Globus pallidus (tissue), 1 donor: ENCODE data around the gene ASIC2.

Experiments
- DNase-seq: peaks from one replicate; pipeline ENCODE4 v3.0.0-alpha.2; 2015; ENCODE audit warnings: low spot score

Gene ASIC2

DNA sequence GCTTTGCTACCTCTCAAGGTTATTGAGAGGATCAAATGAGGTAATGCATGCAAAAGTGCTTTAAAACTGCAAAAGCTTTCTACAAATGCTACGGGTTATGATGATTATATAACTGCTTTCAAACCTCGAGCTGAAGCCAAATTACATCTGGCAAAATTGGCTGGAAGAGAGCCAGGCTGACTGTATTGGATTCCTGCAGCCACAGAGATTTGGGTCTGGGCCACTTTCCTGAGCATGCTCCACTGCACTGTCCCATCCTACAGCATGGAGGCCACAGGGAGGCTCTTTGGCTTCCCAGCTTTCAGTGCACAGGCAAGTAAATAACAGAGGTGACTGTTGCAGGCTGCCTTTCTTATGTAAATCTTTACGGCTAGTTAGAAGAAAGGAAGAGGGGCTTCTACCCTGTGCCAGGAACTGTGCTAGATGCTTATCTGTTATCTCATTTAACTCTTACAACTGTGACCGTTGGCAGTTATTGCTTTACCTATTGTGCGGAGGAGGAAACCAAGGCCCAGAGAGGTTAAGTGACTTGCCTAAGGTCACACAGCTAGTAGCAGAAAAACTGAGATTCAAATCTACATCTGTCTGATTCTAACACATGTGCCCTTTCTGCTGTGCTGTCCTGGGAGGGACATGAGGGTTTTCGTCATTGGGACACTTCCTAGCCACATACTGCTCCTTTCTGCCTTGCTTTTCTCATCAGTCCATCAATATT lies 179.7 kb downstream of the ASIC2 start:
- DNase-seq: no peak

GRCh38 chr17:33112763-33113162 lies 180.3 kb downstream of the ASIC2 start:
- DNase-seq: no peak

DNA sequence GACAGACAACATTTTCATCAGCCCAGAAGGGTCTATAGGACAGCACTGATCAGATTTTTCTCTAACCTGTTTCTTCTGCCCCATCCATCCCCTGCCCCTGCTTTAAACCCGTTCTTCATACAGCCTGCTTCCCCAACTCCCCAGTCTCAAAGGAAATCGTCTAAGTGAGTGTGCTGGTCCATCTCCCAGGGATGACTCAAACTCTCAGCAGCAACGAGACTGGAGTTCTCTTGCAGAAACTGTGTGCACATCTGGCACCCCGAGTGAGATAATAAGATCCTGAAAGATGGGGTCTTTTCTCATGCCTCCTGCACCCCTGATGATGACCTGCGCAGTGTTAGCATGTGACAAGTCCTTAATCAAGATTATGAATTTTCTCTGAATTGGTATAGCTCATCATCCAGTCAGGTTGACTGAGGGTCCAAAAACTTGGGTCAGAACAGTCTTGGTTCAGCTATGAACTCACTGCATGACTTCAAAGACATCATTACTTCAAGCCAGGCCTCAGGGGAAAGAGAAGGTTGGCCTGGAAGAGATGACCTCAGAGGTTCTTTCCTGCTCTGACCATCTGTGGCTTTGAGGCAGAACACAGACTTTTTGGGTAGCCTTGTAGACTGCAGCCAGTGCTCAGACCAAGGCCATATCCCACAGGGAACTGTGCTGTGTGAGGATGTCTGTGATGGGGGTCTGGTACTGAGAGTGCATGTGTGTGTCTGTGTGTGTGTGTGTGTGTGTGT lies 183.6 kb downstream of the ASIC2 start:
- DNase-seq: no peak

DNA sequence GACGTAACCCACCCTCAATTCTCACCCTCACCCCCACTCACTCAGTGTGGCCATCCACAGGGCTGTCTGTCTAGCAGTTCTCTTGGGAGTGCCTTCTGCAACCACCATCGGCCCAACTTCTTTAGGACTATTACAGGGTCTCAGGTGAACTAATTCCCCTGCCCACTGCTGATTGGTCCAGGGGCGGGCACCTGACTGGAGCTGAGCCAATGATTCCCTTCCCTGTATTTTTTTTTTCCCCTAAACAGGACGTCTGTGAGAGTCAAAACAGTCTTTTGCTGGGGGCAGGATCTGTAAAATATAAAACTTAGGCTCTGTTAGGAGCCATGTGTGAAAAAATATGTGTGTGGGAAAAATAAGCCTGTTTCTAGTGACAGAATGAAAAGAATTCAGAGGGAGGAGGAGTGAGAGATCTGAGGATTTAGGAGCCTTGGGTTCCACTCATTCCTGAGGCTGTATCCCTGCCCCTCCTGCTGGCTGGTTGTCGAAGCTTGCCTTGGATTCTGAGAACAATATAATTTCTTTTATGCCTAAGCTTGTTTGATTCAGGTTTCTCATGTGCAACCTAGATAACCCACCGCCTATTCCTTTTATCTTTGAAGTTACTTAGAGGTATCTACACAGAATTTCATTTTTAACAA lies 186.4 kb downstream of the ASIC2 start:
- no peak for DNase-seq

- DNase-seq: no peak
Measured at GRCh38 chr17:33105911-33106310, 187.2 kb downstream of the ASIC2 start.

- no peak for DNase-seq
Measured at GRCh38 chr17:33099906-33100305, 193.2 kb downstream of the ASIC2 start.

- no peak for DNase-seq
Measured at GRCh38 chr17:33099252-33099651, 193.8 kb downstream of the ASIC2 start.

DNA sequence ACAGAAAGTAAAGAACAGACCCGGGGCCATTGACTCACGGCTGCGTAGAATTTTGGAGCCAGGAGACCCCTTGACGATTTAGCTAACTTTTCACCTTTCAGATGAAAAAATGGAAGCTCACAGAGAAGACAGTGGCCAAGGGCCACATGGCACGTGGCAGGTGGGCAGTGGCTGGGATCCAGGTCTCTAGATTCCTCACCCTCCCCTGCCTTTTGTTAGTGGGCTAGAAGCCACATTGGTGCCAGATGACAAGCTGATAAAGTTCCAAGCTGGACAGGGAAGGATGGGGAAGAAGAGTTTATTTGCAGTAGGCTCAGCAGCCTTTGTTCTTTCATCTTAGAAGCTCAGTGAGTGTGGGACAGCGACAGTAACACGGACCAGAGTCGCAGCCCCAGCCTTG lies 195.7 kb downstream of the ASIC2 start:
- no peak for DNase-seq

GRCh38 chr17:33096161-33096560 lies 196.9 kb downstream of the ASIC2 start:
- DNase-seq: no peak

DNA sequence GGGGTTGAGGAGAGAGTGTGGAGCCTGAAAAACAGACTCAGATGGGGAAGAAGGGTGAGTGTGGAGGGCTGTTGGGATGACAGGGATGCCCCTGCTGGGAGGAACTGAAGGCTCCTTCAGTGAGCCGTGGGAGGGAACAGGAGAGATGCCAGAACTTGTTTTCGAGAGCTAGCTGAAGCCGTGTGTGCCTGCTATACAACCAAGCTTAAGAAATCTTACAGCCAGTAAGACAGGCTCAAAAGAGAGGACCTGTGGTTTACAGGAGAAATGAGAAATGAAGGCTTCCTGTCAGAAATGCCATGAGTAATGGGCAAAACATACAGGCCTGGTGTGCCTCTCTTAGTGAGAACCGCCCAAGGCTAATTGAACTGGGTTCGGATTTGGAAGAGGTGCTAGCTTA lies 201.8 kb downstream of the ASIC2 start:
- no peak for DNase-seq

DNA sequence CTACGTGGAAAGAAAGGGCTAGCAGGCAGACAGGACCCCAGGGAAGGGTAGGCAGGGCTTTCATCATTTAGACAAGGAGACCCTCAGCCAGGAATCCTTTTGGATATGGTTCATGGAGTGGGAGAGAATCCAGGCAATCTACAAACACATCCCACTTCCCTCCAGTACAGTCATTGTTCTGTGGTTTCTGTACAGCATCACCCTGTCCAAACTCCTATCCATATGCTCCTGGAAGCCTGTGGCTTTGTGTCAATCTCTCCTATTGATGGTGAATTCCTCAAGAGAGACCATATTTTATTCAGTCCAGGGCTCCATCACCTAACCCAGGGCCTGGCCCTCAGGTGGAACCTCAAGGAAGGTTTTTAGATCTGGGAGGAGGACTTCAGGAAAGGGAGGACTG lies 202.3 kb downstream of the ASIC2 start:
- no peak for DNase-seq

DNA sequence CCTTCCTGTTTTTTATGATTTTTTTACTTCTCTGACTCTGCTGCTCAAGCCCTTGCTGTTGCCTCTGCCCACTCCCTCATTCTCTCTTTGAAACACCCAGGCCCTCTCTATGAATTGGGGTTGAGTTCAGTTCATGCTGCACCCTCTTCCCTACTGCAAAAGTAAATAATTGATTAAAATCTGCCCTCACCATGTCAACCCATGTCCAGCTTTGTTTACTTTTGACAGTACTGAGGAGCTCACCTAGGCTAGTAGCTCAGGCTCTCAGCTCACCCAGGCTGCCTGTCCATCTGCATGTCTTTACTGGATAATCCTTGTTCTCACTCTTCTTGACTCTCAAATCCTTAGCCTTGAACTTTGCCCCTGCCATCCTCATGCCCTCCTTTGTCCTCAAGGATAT lies 206.2 kb downstream of the ASIC2 start:
- no peak for DNase-seq

DNA sequence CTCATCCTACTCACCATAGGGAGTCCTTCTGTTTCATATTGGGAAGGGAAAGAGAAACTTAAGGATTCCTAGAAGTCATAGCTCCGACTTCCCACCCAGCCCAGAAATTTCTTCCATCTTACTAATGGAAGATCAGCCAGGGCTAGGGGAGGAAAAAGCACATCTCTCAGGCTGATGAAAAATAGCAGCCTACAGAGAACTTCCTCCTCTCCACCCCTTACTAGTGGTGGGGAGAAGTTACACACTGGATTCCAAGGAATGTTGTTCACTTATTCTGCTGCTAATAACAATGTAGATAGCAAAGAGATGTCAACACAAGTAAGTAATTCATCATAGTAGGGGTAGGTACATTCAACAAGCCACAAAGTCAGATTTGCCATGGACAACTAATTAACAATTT lies 207.1 kb downstream of the ASIC2 start:
- DNase-seq: no peak

GRCh38 chr17:33085256-33085655 lies 207.8 kb downstream of the ASIC2 start:
- no peak for DNase-seq

DNA sequence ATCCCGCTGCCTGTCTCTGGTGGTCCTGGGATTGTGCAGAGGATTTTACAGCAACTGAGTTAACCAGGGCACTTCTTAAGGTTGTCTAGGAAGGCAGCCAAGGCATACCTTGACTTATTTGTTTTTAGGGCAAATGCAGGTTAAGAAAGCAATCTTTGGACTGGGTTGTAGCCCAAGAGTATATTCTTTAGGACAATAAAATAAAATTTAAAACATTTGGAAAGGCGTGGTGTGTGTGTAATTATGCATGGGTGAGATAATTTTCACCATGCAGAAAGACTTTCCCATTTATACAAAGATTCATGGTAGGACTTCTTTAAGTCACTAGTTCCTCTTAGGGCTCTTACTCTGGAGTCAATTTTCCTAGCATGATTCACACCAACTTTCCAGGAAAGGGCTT lies 208.3 kb downstream of the ASIC2 start:
- DNase-seq: no peak

DNA sequence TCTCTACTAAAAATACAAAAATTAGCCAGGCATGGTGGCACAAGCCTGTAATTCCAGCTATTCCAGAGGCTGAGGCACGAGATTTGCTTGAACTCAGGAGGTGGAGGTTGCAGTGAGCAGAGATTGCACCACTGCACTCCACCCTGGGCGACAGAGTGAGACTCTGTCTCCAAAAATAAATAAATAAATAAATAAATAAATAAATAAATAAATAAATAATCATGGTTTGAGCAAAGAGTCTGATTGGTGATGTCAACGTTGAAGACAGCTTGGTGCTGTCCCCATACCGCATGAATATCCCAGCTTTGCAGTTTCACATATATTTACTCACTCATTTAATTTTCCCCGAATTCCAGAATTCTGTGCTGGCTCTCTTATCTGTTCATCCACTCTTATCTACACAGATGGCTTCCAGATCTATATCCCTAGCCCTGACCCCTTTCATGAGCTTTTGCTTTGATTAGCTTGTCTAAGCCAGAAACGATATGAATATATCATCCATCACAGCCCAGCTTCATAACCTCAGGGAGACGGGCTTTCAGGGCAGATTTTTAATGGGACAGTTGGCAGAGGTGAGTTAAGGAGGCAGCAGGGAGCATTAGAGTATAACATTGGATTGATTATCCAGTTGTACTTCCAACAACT lies 210.4 kb downstream of the ASIC2 start:
- no peak for DNase-seq

- no peak for DNase-seq
Measured at GRCh38 chr17:33080091-33080490, 213.0 kb downstream of the ASIC2 start.

DNA sequence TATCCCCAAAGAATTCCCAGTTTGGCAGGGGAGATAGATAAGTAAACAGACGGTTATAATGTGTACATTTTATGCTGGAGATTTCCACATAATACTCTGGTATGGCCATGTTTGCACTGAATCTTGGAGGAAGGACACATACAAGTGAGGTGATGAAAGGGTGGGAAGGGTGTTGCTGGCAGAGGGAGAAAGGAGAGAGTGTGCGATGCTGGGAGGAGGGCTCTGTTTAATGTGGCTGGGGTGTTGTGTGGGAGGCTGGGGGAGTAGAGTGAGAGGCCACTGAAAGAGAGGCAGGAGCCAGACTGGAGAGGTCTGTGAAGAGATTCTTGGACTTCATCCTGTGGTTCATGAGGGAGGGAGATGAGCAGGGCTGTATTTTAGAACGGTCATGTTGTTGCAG lies 213.9 kb downstream of the ASIC2 start:
- DNase-seq: no peak

DNA sequence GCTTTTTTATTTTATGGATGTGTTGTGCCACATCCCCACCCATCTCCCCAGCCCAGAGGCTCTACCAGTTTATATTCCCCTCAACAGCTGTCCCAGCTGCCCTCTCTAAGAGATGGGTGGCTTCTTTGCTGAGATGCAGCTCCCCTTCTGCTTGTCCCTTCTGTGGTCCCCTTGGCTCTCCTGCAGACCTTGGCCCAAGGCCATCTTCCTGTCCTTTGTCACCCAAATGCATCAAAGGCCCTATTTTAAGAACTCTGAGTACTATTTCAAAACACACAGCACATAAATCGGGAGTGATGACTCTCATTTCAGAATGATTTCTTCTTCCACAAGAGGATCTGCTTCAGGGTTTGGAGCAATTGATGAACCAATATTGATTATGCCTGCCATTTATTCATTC lies 216.1 kb downstream of the ASIC2 start:
- no peak for DNase-seq

DNA sequence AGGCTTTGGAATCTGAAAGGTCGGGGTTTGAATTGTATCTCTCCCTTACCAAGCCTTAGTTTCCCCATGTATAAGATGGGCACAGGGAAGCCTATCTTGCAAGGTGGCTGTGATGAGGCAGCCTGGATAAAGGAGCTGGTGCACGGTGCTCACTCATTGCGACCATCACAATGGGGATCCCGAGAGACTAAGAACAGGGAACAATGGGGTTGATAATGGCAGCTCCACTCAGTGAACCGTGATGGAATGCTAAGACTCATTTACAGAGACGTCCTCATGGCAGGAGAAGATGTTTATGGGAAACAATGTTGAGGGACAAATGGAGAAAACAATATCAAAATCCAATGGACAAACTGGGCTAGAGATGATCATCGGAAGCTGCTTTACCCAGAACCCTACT lies 219.7 kb downstream of the ASIC2 start:
- no peak for DNase-seq

GRCh38 chr17:33072421-33073161 lies 220.5 kb downstream of the ASIC2 start:
- no peak for DNase-seq

DNA sequence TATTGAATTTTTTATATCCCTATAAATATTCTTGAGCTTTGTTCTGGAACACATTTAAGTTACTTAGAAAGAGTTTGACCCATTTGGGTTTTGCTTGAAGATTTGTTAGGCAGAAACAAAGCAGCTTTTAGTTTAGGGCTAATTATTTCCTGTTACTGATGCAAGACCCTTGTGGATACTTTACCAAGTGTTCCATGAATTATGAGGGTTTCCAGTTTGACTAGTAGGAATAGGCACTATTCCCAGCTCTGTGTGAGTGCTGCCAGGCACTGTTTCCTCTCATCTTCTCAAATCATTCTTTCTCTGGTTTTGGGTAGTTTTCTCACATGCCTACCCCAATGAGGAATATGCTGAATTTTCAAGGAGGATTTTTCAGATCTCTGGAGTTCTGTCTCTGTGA lies 221.4 kb downstream of the ASIC2 start:
- no peak for DNase-seq
